C4-2B (cell line): ENCODE measurements around the gene CFAP74.

ENCODE experiments used
- H3K27ac ChIP-seq: fragments of 450-650 bp; 2 replicates; pipeline ENCODE4 v1.5.1; 2017
- ZFX ChIP-seq: fragments of 450-650 bp; IDR thresholded peaks from 2 replicates; pipeline ENCODE4 v1.6.1; 2017
- TF ChIP-seq, protein P1 (sequence below): fragments of 450-650 bp; conservative IDR thresholded peaks from 2 replicates; pipeline ENCODE4 v1.5.1; 2017; ENCODE audit warnings: mild to moderate bottlenecking

Gene CFAP74

GRCh38 chr1:1964811-1965210 lies 38.8 kb downstream of the CFAP74 start:
- no peak for TF ChIP-seq ZFX
- H3K27ac ChIP-seq, result no peak overlapping the region

DNA sequence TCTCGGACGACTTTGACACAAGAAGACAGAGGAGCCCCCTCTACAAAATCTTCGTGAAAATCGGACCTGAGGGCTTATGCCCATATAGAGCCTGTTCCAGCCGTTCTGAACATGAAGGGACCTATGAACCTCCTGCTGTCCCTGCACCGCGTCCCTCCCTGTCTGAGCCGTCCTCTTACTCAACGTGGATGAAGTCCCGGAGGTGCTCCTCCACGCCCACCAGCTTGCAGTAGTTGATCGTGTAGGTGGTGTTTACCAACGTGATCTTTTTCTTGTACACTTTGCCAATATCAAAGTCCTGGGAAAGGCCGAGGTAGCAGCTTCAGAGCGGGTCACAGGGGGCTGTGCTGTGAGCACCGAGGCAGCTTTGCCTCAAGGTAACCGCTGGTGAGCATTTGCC lies 40.0 kb downstream of the CFAP74 start:
- H3K27ac ChIP-seq, result no peak overlapping the region
- no peak for TF ChIP-seq ZFX
- TF ChIP-seq, protein P1, sequence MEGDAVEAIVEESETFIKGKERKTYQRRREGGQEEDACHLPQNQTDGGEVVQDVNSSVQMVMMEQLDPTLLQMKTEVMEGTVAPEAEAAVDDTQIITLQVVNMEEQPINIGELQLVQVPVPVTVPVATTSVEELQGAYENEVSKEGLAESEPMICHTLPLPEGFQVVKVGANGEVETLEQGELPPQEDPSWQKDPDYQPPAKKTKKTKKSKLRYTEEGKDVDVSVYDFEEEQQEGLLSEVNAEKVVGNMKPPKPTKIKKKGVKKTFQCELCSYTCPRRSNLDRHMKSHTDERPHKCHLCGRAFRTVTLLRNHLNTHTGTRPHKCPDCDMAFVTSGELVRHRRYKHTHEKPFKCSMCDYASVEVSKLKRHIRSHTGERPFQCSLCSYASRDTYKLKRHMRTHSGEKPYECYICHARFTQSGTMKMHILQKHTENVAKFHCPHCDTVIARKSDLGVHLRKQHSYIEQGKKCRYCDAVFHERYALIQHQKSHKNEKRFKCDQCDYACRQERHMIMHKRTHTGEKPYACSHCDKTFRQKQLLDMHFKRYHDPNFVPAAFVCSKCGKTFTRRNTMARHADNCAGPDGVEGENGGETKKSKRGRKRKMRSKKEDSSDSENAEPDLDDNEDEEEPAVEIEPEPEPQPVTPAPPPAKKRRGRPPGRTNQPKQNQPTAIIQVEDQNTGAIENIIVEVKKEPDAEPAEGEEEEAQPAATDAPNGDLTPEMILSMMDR, result no peak

- TF ChIP-seq, protein P1, result no peak
- H3K27ac ChIP-seq, result no peak overlapping the region
Measured at GRCh38 chr1:1962752-1963151, 40.8 kb downstream of the CFAP74 start.

DNA sequence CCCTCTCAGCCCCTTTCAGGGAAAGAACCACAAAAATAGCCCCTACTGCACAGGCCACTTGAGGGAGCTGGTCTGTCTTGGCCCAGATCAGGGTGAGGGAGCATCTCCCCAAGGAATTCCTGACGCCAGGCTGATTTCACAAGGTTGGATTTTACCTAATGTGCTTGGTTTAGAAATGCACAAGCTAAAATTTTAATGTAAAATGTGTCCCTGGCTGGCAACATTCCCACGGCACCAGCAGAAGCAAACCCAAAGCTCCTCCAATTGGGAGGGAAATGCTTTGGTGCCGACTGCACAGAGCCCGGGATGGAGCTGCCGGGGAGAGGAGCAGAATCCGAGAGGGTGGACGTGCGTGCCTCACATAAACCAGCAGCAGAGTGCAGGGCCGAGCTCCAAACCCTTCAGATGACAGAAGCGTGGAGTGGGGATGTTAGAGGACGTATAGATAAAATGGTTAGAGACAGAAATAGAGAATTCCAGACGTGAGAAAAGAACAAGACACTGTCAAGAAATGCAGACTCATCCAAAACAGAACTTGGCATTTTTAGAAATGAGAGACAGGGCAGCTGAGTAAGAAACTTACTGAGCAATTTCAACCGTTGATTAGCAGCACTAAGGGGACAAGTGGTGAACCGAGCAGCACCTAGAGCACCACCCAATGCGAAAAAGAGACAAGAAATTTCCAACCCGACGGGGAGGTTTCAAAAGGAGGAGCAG lies 42.9 kb downstream of the CFAP74 start:
- TF ChIP-seq, protein P1, result no peak
- TF ChIP-seq ZFX, result no peak
- H3K27ac ChIP-seq, result no peak overlapping the region; the same call in 1 of the 2 replicates

- TF ChIP-seq ZFX, result no peak
- TF ChIP-seq, protein P1, result peak; percentile 98
- no peak overlapping the region; the same call in 1 of the 2 replicates for H3K27ac ChIP-seq
Measured at GRCh38 chr1:1959840-1960479, 43.6 kb downstream of the CFAP74 start.

DNA sequence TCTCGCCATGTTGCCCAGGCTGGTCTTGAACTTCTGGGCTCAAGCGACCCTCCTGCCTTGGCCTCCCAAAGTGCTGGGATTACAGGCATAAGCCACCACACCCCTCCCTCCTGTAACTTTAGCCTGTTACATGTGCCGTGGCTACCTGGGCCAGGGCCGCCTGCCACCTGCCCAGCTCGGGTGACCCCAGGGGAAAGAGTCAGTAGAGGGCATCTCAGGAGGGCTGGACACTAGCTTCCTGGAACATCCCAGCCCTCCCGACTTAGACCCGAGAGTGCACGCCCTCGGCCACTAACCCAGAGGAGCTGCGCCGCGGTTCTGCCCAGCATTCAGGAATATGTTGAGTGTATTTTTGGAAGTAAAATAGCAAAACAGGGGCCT lies 44.1 kb downstream of the CFAP74 start:
- no peak overlapping the region for H3K27ac ChIP-seq
- no peak for TF ChIP-seq ZFX
- TF ChIP-seq, protein P1, result no peak

GRCh38 chr1:1958071-1958541 lies 45.5 kb downstream of the CFAP74 start:
- TF ChIP-seq ZFX, result no peak
- TF ChIP-seq, protein P1, result no peak
- no peak overlapping the region for H3K27ac ChIP-seq
